Esophagus muscularis mucosa (tissue), 4 donors: Measurements from ENCODE around the gene EFCAB7. TPM values are rescaled to one million over a fixed set of nuclear protein-coding genes. Genes with fewer than 3 reads are reported as not detected.

ENCODE experiments used
- DNase-seq: peaks from one replicate; pipeline ENCODE4 v3.0.0-alpha.2; 2017; ENCODE audit errors: extremely low spot score
- H3K27ac ChIP-seq, 4 donors: fragments of 200-600 bp; sonication (generic); replicated peaks in 1 of 4; 1 replicate in 3 of 4; 2 replicates in 1 of 4; pipeline ENCODE4 v1.5.1; 2016 to 2019; ENCODE audit warnings: mild to moderate bottlenecking in 1 of 4
- H3K27me3 ChIP-seq, 4 donors: fragments of 200-600 bp; sonication (generic); one replicate each; pipeline versions ENCODE4 v1.5.1 to v1.6.0; 2016 to 2019
- H3K36me3 ChIP-seq, 4 donors: fragments of 200-600 bp; sonication (generic); one replicate each; pipeline ENCODE4 v1.5.1; 2016 to 2019
- H3K4me1 ChIP-seq, 4 donors: fragments of 200-600 bp; sonication (generic); one replicate each; pipeline ENCODE4 v1.5.1; 2016 to 2019
- H3K4me3 ChIP-seq, 4 donors: fragments of 200-600 bp; sonication (generic); 1 replicate in 2 of 4; 2 replicates in 2 of 4; pipeline ENCODE4 v1.5.1; 2016 to 2019; ENCODE audit warnings: mild to moderate bottlenecking in 4 of 4, moderate library complexity in 1 of 4
- H3K9me3 ChIP-seq, 4 donors: fragments of 200-600 bp; sonication (generic); 1 replicate in 3 of 4; 2 replicates in 1 of 4; pipeline ENCODE4 v1.5.1; 2016 to 2019
- CTCF ChIP-seq, 3 experiments: fragments of 200-600 bp in 2 of 3; fragments of 450-650 bp in 1 of 3; sonication (generic) in 2 of 3; IDR thresholded peaks; one replicate each; pipeline ENCODE4 v1.5.1; 2017 to 2019; ENCODE audit warnings: antibody characterized with exemption in 3 of 3, mild to moderate bottlenecking in 2 of 3, moderate library complexity in 1 of 3
- EP300 ChIP-seq: sonication (generic); formaldehyde crosslinking; IDR thresholded peaks from one replicate; pipeline ENCODE4 v1.6.1; 2017; ENCODE audit warnings: antibody characterized with exemption
- POLR2A ChIP-seq: fragments of 450-650 bp; IDR thresholded peaks from one replicate; pipeline ENCODE4 v1.6.1; 2017; ENCODE audit warnings: antibody characterized with exemption, moderate library complexity, mild to moderate bottlenecking, low read depth
- POLR2AphosphoS5 ChIP-seq, 2 donors: sonication (generic); formaldehyde crosslinking; IDR thresholded peaks; one replicate each; pipeline ENCODE4 v1.6.1; 2017; ENCODE audit warnings: antibody characterized with exemption in 2 of 2
- WGBS: methylation state at CpG from one replicate; pipeline ENCODE4 v1.1.5; 2018; 5-methylcytosine and 5-hydroxymethylcytosine counted together
- intact Hi-C: fragments of 100-400 bp; cut with DNase I; formaldehyde crosslinking; loops from one replicate; pipeline ENCODE4 v1.15.1; 2023
- total RNA-seq, 4 donors: library from RNA; depleted of rRNA; stranded (reverse); fragments of >200 nt; gene quantifications; one replicate each; pipeline versions ENCODE4 v1.1.0 to v1.2.1, GENCODE V29; 2016

Gene EFCAB7
- total RNA-seq, 4 donors from 2014 or later, result 5.1 to 17.9 (median 6.9) TPM

DNA sequence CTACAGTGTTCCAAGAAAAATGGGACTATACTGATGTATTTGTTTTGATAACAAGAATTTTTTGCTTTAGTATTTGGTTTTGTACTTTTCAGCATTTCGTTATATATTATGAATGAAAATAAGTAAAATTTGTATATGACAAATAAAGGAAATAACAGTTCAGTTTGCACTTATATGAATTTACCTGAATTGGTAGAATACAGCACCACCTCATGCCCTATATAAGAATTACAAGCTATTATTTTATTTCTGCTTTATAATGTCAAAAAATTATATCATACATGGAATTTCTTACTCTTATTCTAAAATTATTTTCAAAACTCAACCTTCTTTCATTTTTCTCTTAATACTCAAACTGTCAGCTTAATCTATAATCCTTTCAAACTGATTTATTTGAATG lies 14.6 kb downstream of the EFCAB7 start:
- no peaks in the 10 kb centered on the region for H3K9me3 ChIP-seq
- H3K27me3 ChIP-seq, result no peaks in the 10 kb centered on the region
- intact Hi-C loops, result loop anchor here (5.0 to 10.0 kb wide), 2 partner anchors 71 to 213 kb away; partner anchors contain the start of gene FOXD3
- WGBS, result 65% methylated on average over 1 of the region's 1 CpG
- H3K27ac ChIP-seq, result no peak overlapping the region
- no peak overlapping the region for H3K4me3 ChIP-seq
- H3K36me3 ChIP-seq, result peaks cover 0 to 32% (median 10%) of the 10 kb centered on the region in 4 donors
- no peak for TF ChIP-seq POLR2A
- TF ChIP-seq EP300, result no peak
- TF ChIP-seq CTCF (IDR thresholded peaks at IDR 0.05), result peak in 2 of 3 experiments; percentile 57 to 59
- TF ChIP-seq POLR2AphosphoS5 (IDR thresholded peaks at IDR 0.05), result no peak
- DNase-seq, result no peak
- H3K4me1 ChIP-seq, result no peaks in the 10 kb centered on the region

DNA sequence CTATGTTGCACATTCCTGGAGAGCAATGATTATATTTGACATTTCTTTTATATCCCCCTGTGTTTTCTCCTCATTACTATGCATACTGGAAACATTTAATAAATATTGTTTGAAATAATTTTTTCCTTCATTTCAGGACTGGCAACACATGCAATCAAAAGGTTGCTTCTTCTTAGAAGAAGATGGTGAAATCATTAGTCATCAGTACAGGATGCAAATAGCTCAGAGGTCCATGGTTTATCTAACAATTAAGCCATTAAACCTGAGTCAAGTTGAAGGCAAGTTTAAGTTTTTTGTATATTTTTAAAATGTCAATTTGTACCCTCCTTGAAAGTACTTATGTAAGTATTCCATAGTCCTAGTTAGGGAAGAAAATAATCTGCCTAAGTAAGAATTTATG lies 22.5 kb downstream of the EFCAB7 start:
- TF ChIP-seq POLR2AphosphoS5 (IDR thresholded peaks at IDR 0.05) (no peak), CTCF (IDR thresholded peaks at IDR 0.05) (no peak), POLR2A (no peak), EP300 (no peak)
- H3K27me3 ChIP-seq, result no peaks in the 10 kb centered on the region
- no peak overlapping the region for H3K4me3 ChIP-seq
- H3K4me1 ChIP-seq, result no peaks in the 10 kb centered on the region
- no peak overlapping the region for H3K27ac ChIP-seq
- intact Hi-C loops, result no loop called here
- H3K36me3 ChIP-seq, result peaks cover 0 to 49% (median 8%) of the 10 kb centered on the region in 4 donors
- no peaks in the 10 kb centered on the region for H3K9me3 ChIP-seq
- DNase-seq, result no peak

GRCh38 chr1:63547621-63548294 lies 24.4 kb downstream of the EFCAB7 start:
- Histone ChIP-seq H3K27me3 (no peaks in the 10 kb centered on the region), H3K4me1 (no peaks in the 10 kb centered on the region), H3K9me3 (no peaks in the 10 kb centered on the region), H3K36me3 (peaks cover 0 to 49% (median 11%) of the 10 kb centered on the region in 4 donors), H3K27ac (no peak overlapping the region), H3K4me3 (no peak overlapping the region)
- no peak for DNase-seq
- no peak for TF ChIP-seq POLR2AphosphoS5 (IDR thresholded peaks at IDR 0.05)
- no peak for TF ChIP-seq POLR2A
- TF ChIP-seq EP300, result no peak
- no peak for TF ChIP-seq CTCF (IDR thresholded peaks at IDR 0.05)
- WGBS, result 66% methylated on average over 2 of the region's 2 CpGs
- intact Hi-C loops, result no loop called here

DNA sequence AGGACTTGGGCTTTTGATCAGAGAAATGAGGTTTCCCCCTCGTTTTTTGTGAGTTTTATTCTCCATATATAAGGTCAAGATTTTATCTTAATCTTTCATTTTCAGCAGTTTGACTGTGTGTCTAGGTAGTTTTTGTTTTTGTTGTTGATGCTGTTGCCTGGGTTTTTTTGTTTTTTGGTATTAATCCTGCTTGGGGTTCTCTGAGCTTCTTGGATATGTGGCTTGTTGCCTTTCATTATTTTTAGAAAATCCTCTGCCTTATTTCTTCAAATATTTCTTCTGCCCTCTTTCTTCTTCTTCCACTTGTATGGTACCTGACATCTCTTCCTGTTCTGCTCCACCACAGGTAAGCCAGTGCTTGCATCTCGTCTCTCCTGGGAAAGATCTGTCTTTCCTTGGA lies 25.0 kb downstream of the EFCAB7 start:
- Histone ChIP-seq H3K36me3 (peaks cover 0 to 52% (median 10%) of the 10 kb centered on the region in 4 donors), H3K9me3 (no peaks in the 10 kb centered on the region), H3K27me3 (no peaks in the 10 kb centered on the region), H3K4me1 (no peaks in the 10 kb centered on the region), H3K4me3 (no peak overlapping the region), H3K27ac (no peak overlapping the region)
- TF ChIP-seq POLR2AphosphoS5 (IDR thresholded peaks at IDR 0.05) (no peak), CTCF (IDR thresholded peaks at IDR 0.05) (no peak), POLR2A (no peak), EP300 (no peak)
- 94% methylated on average over 2 of the region's 2 CpGs for WGBS
- DNase-seq, result no peak
- intact Hi-C loops, result no loop called here

- DNase-seq, result no peak
- H3K9me3 ChIP-seq, result no peaks in the 10 kb centered on the region
- 98% methylated on average over 12 of the region's 13 CpGs for WGBS
- intact Hi-C loops, result no loop called here
- no peak for TF ChIP-seq EP300
- TF ChIP-seq POLR2AphosphoS5 (IDR thresholded peaks at IDR 0.05), result no peak
- no peak for TF ChIP-seq POLR2A
- no peak for TF ChIP-seq CTCF (IDR thresholded peaks at IDR 0.05)
- no peak overlapping the region for H3K4me3 ChIP-seq
- H3K4me1 ChIP-seq, result no peaks in the 10 kb centered on the region
- H3K36me3 ChIP-seq, result peaks cover 0 to 57% (median 10%) of the 10 kb centered on the region in 4 donors
- no peak overlapping the region for H3K27ac ChIP-seq
- H3K27me3 ChIP-seq, result no peaks in the 10 kb centered on the region
Observed at GRCh38 chr1:63548877-63549276, 25.6 kb downstream of the EFCAB7 start.
